ENCODE results near the gene CYB5D1.

DNA sequence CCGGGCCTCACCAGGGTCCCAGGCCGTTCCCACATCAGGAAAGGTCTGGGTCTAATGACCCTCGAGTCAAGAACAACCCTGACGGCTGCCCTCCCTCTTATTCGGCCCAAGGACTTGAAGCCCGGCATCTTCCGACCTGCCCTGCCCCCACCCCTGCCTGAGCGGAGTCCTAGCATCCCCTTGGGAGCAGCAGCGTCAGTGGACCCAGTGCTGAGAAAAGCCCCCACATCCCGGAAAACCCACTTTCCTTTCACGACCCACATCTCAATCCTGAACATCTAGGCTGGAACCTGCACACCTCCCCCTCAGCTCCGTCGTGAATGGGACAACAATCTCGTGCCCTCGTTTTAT is 2.2 kb upstream of the CYB5D1 start:
- no peak for TF ChIP-seq EZH2phosphoT487 (IDR thresholded peaks at IDR 0.05; ENCODE audit: borderline replicate concordance, low read depth, low read length)
- TF ChIP-seq, protein P1, sequence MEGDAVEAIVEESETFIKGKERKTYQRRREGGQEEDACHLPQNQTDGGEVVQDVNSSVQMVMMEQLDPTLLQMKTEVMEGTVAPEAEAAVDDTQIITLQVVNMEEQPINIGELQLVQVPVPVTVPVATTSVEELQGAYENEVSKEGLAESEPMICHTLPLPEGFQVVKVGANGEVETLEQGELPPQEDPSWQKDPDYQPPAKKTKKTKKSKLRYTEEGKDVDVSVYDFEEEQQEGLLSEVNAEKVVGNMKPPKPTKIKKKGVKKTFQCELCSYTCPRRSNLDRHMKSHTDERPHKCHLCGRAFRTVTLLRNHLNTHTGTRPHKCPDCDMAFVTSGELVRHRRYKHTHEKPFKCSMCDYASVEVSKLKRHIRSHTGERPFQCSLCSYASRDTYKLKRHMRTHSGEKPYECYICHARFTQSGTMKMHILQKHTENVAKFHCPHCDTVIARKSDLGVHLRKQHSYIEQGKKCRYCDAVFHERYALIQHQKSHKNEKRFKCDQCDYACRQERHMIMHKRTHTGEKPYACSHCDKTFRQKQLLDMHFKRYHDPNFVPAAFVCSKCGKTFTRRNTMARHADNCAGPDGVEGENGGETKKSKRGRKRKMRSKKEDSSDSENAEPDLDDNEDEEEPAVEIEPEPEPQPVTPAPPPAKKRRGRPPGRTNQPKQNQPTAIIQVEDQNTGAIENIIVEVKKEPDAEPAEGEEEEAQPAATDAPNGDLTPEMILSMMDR (conservative IDR thresholded peaks at IDR 0.05; ENCODE audit: low read length): no peak

All from OCI-LY7 (cell line).